DND-41 (cell line): ENCODE results near the gene FAM83D.

ENCODE experiments used
- CTCF ChIP-seq: IDR thresholded peaks from 2 replicates; pipeline ENCODE4 v1.5.1; 2012; ENCODE audit warnings: borderline replicate concordance, low read length, moderate library complexity, mild to moderate bottlenecking; ENCODE audit not compliant: poor library complexity, severe bottlenecking; ENCODE audit errors: extremely low read depth
- EZH2 ChIP-seq: IDR thresholded peaks from 3 replicates; pipeline ENCODE4 v1.6.1; 2012; ENCODE audit warnings: borderline replicate concordance, low read depth, mild to moderate bottlenecking, moderate library complexity, low read length, inconsistent platforms; ENCODE audit not compliant: severe bottlenecking

GRCh38 chr20:38999965-39000910 is 74.0 kb downstream of the FAM83D start:
- TF ChIP-seq CTCF (no peak), EZH2 (no peak)
